GM18868 (cell line): ENCODE results near the gene SLC16A3.

Source experiments
- ATAC-seq: cut with Tn5 transposase; IDR thresholded peaks from one replicate; pipeline ENCODE4 v1.9.1; 2021; ENCODE audit warnings: mild to moderate bottlenecking, moderate library complexity; ENCODE audit not compliant: unreplicated experiment

The SLC16A3 gene

GRCh38 chr17:82280537-82280936 is 51.7 kb downstream of the SLC16A3 start:
- no peak for ATAC-seq

GRCh38 chr17:82281076-82281475 is 52.2 kb downstream of the SLC16A3 start:
- ATAC-seq, result no peak

DNA sequence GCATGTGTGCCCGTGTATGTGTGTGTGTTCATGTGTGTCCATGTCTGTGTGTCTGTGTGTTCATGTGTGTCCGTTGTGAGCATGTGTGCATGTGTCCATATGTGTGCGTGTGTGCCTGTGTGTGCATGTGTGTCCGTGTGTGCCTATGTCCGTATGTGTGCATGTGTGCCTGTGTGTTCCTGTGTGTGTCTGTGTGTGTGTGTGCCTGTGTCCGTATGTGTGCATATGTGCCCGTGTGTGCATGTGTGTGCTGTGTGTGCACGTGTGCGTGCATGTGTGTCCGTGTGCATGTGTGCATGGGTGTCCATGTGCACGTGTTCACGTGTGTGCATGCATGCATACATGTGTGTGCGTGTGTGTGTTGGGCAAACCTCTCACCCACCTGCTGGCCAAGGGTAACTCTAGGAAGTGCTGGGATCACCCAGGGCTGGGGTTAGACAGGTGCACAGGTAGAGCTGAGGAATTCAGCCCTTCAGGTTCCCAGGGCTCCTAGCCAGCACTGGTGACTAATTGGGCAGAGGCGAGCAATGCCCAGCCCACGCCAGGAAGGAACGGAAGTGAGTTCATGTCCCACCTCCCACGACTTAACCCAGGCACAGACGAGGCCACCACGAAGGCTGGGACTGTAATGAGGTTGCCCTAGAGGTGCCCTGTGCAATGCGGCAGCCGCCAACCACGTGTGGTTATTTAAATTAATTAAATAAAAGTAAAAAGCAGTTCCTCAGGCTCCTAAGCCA is 52.8 kb downstream of the SLC16A3 start:
- no peak for ATAC-seq

- ATAC-seq, result no peak
These were observed 53.7 kb downstream of the SLC16A3 start for GRCh38 chr17:82282239-82283207.

GRCh38 chr17:82283208-82283749 is 54.4 kb downstream of the SLC16A3 start:
- ATAC-seq, result no peak

- no peak for ATAC-seq
These were observed 56.3 kb downstream of the SLC16A3 start for GRCh38 chr17:82285141-82285540.

- ATAC-seq, result no peak
These were observed 58.4 kb downstream of the SLC16A3 start for GRCh38 chr17:82287013-82287867.

GRCh38 chr17:82287868-82288801 is 59.3 kb downstream of the SLC16A3 start:
- ATAC-seq, result no peak
